Neural cell (in vitro differentiated cells): ENCODE data around the gene PEAR1. TPM values are rescaled to one million over a fixed set of nuclear protein-coding genes. Genes with fewer than 3 reads are reported as not detected.

ENCODE experiments used
- H2AFZ ChIP-seq: fragments of 200-600, 300-800 bp; sonication (generic), shearing (Covaris generic); 2 replicates; pipeline ENCODE4 v1.6.0; 2014; ENCODE audit warnings: low read depth, mild to moderate bottlenecking, antibody characterized with exemption, low read length, moderate library complexity
- H3F3A ChIP-seq: fragments of 200-600 bp; shearing (Covaris generic); 2 replicates; pipeline ENCODE4 v1.6.1; 2016; ENCODE audit warnings: mild to moderate bottlenecking, moderate library complexity, mixed read lengths, antibody characterized with exemption, low read length; ENCODE audit not compliant: insufficient read depth, poor library complexity, severe bottlenecking
- H3K27ac ChIP-seq: fragments of 200-600, 300-800 bp; sonication (generic), shearing (Covaris generic); 2 replicates; pipeline ENCODE4 v1.5.1; 2014; ENCODE audit warnings: mild to moderate bottlenecking, low read length, moderate library complexity
- H3K27me3 ChIP-seq: fragments of 300-800, 200-600 bp; sonication (generic), shearing (Covaris generic); 2 replicates; pipeline ENCODE4 v1.6.0; 2014; ENCODE audit warnings: mild to moderate bottlenecking, low read depth, low read length, moderate library complexity; ENCODE audit not compliant: insufficient read depth
- H3K36me3 ChIP-seq: fragments of 300-800, 200-600 bp; sonication (generic), shearing (Covaris generic); 2 replicates; pipeline ENCODE4 v1.5.1; 2014; ENCODE audit warnings: mild to moderate bottlenecking, antibody characterized with exemption, low read length, moderate library complexity; ENCODE audit not compliant: insufficient read depth
- H3K4me2 ChIP-seq: fragments of 300-800, 200-600 bp; sonication (generic), shearing (Covaris generic); 2 replicates; pipeline ENCODE4 v1.6.0; 2014; ENCODE audit warnings: mild to moderate bottlenecking, low read length
- H3K4me3 ChIP-seq: fragments of 300-800, 200-600 bp; sonication (generic), shearing (Covaris generic); 2 replicates; pipeline ENCODE4 v1.5.1; 2014; ENCODE audit warnings: mild to moderate bottlenecking, low read length, moderate library complexity
- H3K79me2 ChIP-seq: fragments of 200-600 bp; shearing (Covaris generic); replicated peaks from 2 replicates; pipeline ENCODE4 v1.6.0; 2014; ENCODE audit warnings: mild to moderate bottlenecking, low read length, moderate library complexity; ENCODE audit not compliant: insufficient read depth
- H3K9ac ChIP-seq: fragments of 300-800, 200-600 bp; sonication (generic), shearing (Covaris generic); 2 replicates; pipeline ENCODE4 v1.6.1; 2016; ENCODE audit warnings: mild to moderate bottlenecking, low read length, mixed read lengths
- H3K9me2 ChIP-seq: fragments of 200-600 bp; shearing (Covaris generic); 2 replicates; pipeline ENCODE4 v1.6.1; 2016; ENCODE audit warnings: mild to moderate bottlenecking, low read length, mixed read lengths; ENCODE audit not compliant: insufficient read depth
- H3K9me3 ChIP-seq: fragments of 200-600, 300-800 bp; sonication (generic), shearing (Covaris generic); 2 replicates; pipeline ENCODE4 v1.6.1; 2016; ENCODE audit warnings: mild to moderate bottlenecking, mixed run types, low read length, moderate library complexity, mixed read lengths
- H4K20me1 ChIP-seq: fragments of 200-600 bp; shearing (Covaris generic); 2 replicates; pipeline ENCODE4 v1.6.1; 2016; ENCODE audit warnings: mild to moderate bottlenecking, mixed run types; ENCODE audit not compliant: insufficient read depth
- CTCF ChIP-seq: fragments of 450-650 bp; IDR thresholded peaks from 2 replicates; pipeline ENCODE4 v1.5.1; 2014; ENCODE audit warnings: antibody characterized with exemption, mild to moderate bottlenecking, moderate library complexity; ENCODE audit not compliant: poor library complexity, severe bottlenecking
- EP300 ChIP-seq: fragments of 450-650 bp; conservative IDR thresholded peaks from 2 replicates; pipeline ENCODE4 v1.6.1; 2014; ENCODE audit warnings: antibody characterized with exemption, mild to moderate bottlenecking, moderate library complexity; ENCODE audit not compliant: poor library complexity, severe bottlenecking
- EZH2 ChIP-seq: fragments of 200-600, 300-800 bp; shearing (Covaris generic), sonication (generic); IDR thresholded peaks from 2 replicates; pipeline ENCODE4 v1.6.1; 2014; ENCODE audit warnings: antibody characterized with exemption, low read length, borderline replicate concordance, mild to moderate bottlenecking; ENCODE audit not compliant: insufficient read depth, poor library complexity, severe bottlenecking
- MXI1 ChIP-seq: fragments of 450-650 bp; conservative IDR thresholded peaks from 2 replicates; pipeline ENCODE4 v1.6.1; 2014; ENCODE audit warnings: antibody characterized with exemption, mild to moderate bottlenecking; ENCODE audit not compliant: poor library complexity, severe bottlenecking
- POLR2AphosphoS5 ChIP-seq: IDR thresholded peaks from 2 replicates; pipeline ENCODE4 v1.6.1; 2012
- RAD21 ChIP-seq: fragments of 450-650 bp; conservative IDR thresholded peaks from 2 replicates; pipeline ENCODE4 v1.6.1; 2014; ENCODE audit warnings: antibody characterized with exemption, mild to moderate bottlenecking, moderate library complexity
- SMC3 ChIP-seq: fragments of 450-650 bp; conservative IDR thresholded peaks from 2 replicates; pipeline ENCODE4 v1.6.1; 2014; ENCODE audit warnings: antibody characterized with exemption, mild to moderate bottlenecking, moderate library complexity; ENCODE audit not compliant: poor library complexity
- TAF1 ChIP-seq: IDR thresholded peaks from 2 replicates; pipeline ENCODE4 v1.6.1; 2012; ENCODE audit warnings: low read depth
- polyA plus RNA-seq: library from polyadenylated mRNA; depleted of rRNA; stranded (reverse); fragments of >200 nt; gene quantifications from 2 replicates; pipeline ENCODE4 v1.2.3, GENCODE V29; 2014
- TF ChIP-seq, protein P1 (sequence below): IDR thresholded peaks from 2 replicates; pipeline ENCODE4 v1.6.1; 2012; ENCODE audit warnings: borderline replicate concordance

PEAR1 gene
- polyA plus RNA-seq, 1 donor from 2014 or later: not detected

GRCh38 chr1:156885314-156885713 lies 8.2 kb upstream of the PEAR1 start:
- TF ChIP-seq SMC3 (no peak), TAF1 (no peak), MXI1 (no peak), RAD21 (no peak), EZH2 (no peak)
- TF ChIP-seq, protein P1, sequence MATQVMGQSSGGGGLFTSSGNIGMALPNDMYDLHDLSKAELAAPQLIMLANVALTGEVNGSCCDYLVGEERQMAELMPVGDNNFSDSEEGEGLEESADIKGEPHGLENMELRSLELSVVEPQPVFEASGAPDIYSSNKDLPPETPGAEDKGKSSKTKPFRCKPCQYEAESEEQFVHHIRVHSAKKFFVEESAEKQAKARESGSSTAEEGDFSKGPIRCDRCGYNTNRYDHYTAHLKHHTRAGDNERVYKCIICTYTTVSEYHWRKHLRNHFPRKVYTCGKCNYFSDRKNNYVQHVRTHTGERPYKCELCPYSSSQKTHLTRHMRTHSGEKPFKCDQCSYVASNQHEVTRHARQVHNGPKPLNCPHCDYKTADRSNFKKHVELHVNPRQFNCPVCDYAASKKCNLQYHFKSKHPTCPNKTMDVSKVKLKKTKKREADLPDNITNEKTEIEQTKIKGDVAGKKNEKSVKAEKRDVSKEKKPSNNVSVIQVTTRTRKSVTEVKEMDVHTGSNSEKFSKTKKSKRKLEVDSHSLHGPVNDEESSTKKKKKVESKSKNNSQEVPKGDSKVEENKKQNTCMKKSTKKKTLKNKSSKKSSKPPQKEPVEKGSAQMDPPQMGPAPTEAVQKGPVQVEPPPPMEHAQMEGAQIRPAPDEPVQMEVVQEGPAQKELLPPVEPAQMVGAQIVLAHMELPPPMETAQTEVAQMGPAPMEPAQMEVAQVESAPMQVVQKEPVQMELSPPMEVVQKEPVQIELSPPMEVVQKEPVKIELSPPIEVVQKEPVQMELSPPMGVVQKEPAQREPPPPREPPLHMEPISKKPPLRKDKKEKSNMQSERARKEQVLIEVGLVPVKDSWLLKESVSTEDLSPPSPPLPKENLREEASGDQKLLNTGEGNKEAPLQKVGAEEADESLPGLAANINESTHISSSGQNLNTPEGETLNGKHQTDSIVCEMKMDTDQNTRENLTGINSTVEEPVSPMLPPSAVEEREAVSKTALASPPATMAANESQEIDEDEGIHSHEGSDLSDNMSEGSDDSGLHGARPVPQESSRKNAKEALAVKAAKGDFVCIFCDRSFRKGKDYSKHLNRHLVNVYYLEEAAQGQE: no peak
- no peak overlapping the region for H3K4me2 ChIP-seq
- no peak overlapping the region for H3K27ac ChIP-seq

DNA sequence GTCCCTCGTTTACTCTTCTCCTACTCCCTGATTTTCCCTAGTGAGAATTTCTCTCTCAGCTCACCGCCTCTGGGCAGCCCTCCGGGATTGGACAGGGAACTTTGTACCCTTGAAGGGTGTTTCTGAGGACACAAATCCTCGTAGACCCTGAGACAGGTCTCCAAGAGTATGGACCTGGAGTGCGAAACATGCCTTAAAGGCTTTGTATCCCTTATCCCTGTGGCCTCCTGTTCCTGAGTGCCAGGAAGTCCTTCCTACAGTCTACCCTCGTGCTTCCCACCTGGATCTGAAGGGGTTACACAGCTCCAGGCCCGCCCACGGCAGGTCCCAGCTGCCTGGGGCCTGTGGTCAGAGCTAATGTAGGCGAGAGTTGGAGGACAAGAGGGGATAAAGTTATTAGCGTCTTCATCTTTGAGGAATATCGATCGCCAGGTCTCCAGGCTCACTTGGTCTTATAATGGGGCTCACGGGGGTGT lies 7.6 kb upstream of the PEAR1 start:
- Histone ChIP-seq H3K4me3 (no peak overlapping the region), H3K79me2 (no peaks in the 10 kb centered on the region), H3F3A (no peaks in the 10 kb centered on the region), H3K9me3 (no peaks in the 10 kb centered on the region), H3K36me3 (no peaks in the 10 kb centered on the region), H3K4me2 (no peak overlapping the region), H3K9me2 (no peaks in the 10 kb centered on the region), H3K9ac (no peak overlapping the region), H4K20me1 (no peaks in the 10 kb centered on the region), H2AFZ (no peak overlapping the region), H3K27ac (no peak overlapping the region), H3K27me3 (peaks cover under 1% of the 10 kb centered on the region)
- TF ChIP-seq RAD21: no peak
- no peak for TF ChIP-seq CTCF
- TF ChIP-seq, protein P1: no peak
- TF ChIP-seq EZH2: no peak
- TF ChIP-seq POLR2AphosphoS5: no peak
- TF ChIP-seq SMC3: no peak
- no peak for TF ChIP-seq EP300
- no peak for TF ChIP-seq MXI1
- no peak for TF ChIP-seq TAF1

More at GRCh38 chr1:156885314-156885713, 8.2 kb upstream of the PEAR1 start:
- Histone ChIP-seq H2AFZ (no peak overlapping the region), H3K9me3 (no peaks in the 10 kb centered on the region), H3K36me3 (no peaks in the 10 kb centered on the region), H3K4me3 (no peak overlapping the region), H3K9ac (no peak overlapping the region), H4K20me1 (no peaks in the 10 kb centered on the region), H3K27me3 (no peaks in the 10 kb centered on the region), H3K79me2 (no peaks in the 10 kb centered on the region), H3K9me2 (no peaks in the 10 kb centered on the region), H3F3A (no peaks in the 10 kb centered on the region)
